ENCODE measurements around the gene C5orf63.

Gene C5orf63

GRCh38 chr5:127092690-127093089 is 19.4 kb upstream of the C5orf63 start:
- Histone ChIP-seq H3K36me3 (ENCODE audit: insufficient read depth, low read length) (no peaks in the 10 kb centered on the region), H3K9ac (ENCODE audit: low read depth, low read length) (no peak overlapping the region), H3K27me3 (ENCODE audit: insufficient read depth, low read length) (no peaks in the 10 kb centered on the region), H3K4me3 (ENCODE audit: low read length) (no peak overlapping the region), H3K9me3 (ENCODE audit: insufficient read depth, low read depth, low read length) (no peaks in the 10 kb centered on the region), H3K4me1 (ENCODE audit: insufficient read depth, low read length) (peaks cover 52% of the 10 kb centered on the region), H3K27ac (ENCODE audit: low read depth, low read length) (no peak overlapping the region)
- 64% methylated on average over 3 of the region's 3 CpGs for WGBS

- no peaks in the 10 kb centered on the region for H3K27me3 ChIP-seq (ENCODE audit: insufficient read depth, low read length)
- H3K4me1 ChIP-seq (ENCODE audit: insufficient read depth, low read length) = peaks cover 18% of the 10 kb centered on the region
- no peaks in the 10 kb centered on the region for H3K36me3 ChIP-seq (ENCODE audit: insufficient read depth, low read length)
- no peak overlapping the region for H3K27ac ChIP-seq (ENCODE audit: low read depth, low read length)
- no peaks in the 10 kb centered on the region for H3K9me3 ChIP-seq (ENCODE audit: insufficient read depth, low read depth, low read length)
- no peak overlapping the region for H3K9ac ChIP-seq (ENCODE audit: low read depth, low read length)
- no peak overlapping the region for H3K4me3 ChIP-seq (ENCODE audit: low read length)
Observed at GRCh38 chr5:127089191-127089590, 15.9 kb upstream of the C5orf63 start.

DNA sequence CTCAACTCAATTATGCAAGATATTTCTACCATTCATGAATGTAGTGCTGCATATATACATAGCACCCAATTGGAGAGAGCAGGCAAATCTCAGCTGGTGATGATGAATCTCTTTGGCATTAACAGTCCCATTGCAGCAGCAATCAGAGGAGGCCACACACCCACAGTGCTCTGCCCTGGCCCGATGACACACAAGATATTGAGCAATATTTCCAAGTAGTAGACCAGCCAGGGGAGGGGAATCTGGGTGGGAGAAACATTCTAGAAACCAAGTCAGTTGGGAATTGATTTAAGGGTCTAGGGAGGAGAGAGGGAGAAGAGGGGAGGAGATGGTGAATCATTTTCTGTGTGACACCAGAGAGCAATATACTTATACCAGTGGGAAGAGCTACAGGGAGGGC is 14.9 kb upstream of the C5orf63 start:
- peaks cover 17% of the 10 kb centered on the region for H3K4me1 ChIP-seq (ENCODE audit: insufficient read depth, low read length)
- H3K4me3 ChIP-seq (ENCODE audit: low read length) = no peak overlapping the region
- no peaks in the 10 kb centered on the region for H3K27me3 ChIP-seq (ENCODE audit: insufficient read depth, low read length)
- 100% methylated on average over 1 of the region's 1 CpG for WGBS
- no peak overlapping the region for H3K27ac ChIP-seq (ENCODE audit: low read depth, low read length)
- H3K9me3 ChIP-seq (ENCODE audit: insufficient read depth, low read depth, low read length) = no peaks in the 10 kb centered on the region
- H3K9ac ChIP-seq (ENCODE audit: low read depth, low read length) = no peak overlapping the region
- H3K36me3 ChIP-seq (ENCODE audit: insufficient read depth, low read length) = no peaks in the 10 kb centered on the region

GRCh38 chr5:127086589-127086988 is 13.3 kb upstream of the C5orf63 start:
- 96% methylated on average over 2 of the region's 2 CpGs for WGBS
- Histone ChIP-seq H3K36me3 (ENCODE audit: insufficient read depth, low read length) (no peaks in the 10 kb centered on the region), H3K9ac (ENCODE audit: low read depth, low read length) (no peak overlapping the region), H3K27ac (ENCODE audit: low read depth, low read length) (no peak overlapping the region), H3K4me3 (ENCODE audit: low read length) (no peak overlapping the region), H3K27me3 (ENCODE audit: insufficient read depth, low read length) (no peaks in the 10 kb centered on the region), H3K4me1 (ENCODE audit: insufficient read depth, low read length) (peaks cover 12% of the 10 kb centered on the region), H3K9me3 (ENCODE audit: insufficient read depth, low read depth, low read length) (no peaks in the 10 kb centered on the region)

DNA sequence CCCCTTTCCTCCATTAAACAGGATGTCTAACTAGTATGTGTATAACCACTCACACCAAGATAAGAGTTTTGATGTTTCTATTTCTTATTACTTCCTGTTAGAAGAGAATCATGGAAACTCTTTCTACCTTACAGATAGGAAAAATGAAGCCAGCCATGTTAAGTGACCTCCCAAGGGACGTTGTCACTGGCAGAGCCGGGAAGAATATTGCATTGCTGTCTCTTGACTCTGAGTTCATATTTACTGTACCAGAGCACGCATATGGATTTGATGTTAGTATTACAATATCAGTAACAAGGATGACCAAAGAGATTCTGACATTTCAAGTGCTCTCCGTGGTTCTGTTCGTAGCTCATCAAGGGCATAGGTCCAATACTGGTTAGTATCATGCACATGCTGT is 12.5 kb upstream of the C5orf63 start:
- no peak overlapping the region for H3K27ac ChIP-seq (ENCODE audit: low read depth, low read length)
- H3K4me3 ChIP-seq (ENCODE audit: low read length) = no peak overlapping the region
- no peaks in the 10 kb centered on the region for H3K9me3 ChIP-seq (ENCODE audit: insufficient read depth, low read depth, low read length)
- WGBS = 95% methylated on average over 5 of the region's 5 CpGs
- peaks cover 14% of the 10 kb centered on the region for H3K4me1 ChIP-seq (ENCODE audit: insufficient read depth, low read length)
- no peaks in the 10 kb centered on the region for H3K27me3 ChIP-seq (ENCODE audit: insufficient read depth, low read length)
- H3K36me3 ChIP-seq (ENCODE audit: insufficient read depth, low read length) = no peaks in the 10 kb centered on the region
- H3K9ac ChIP-seq (ENCODE audit: low read depth, low read length) = no peak overlapping the region

GRCh38 chr5:127085371-127085770 is 12.1 kb upstream of the C5orf63 start:
- WGBS = 92% methylated on average over 2 of the region's 2 CpGs
- Histone ChIP-seq H3K36me3 (ENCODE audit: insufficient read depth, low read length) (no peaks in the 10 kb centered on the region), H3K27ac (ENCODE audit: low read depth, low read length) (no peak overlapping the region)

DNA sequence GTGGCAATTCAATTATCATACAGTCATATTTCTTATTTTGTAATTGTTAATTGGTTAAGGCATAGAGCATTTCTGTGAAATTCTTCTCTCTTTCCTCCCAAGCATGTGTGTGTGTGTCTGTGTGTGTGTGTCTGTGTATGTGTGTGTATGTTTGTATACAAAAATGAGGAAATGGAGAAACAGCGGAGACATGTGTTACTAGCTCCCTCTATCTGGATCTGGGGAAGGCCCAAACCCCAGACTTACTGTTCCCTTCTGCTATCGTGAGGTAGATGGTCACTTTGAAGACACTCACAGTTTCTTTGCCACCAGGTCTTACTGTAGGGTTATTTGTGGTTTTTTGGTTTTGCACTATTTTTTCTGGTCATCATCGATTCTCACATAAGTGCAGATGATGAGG is 11.4 kb upstream of the C5orf63 start:
- H3K4me3 ChIP-seq (ENCODE audit: low read length) = no peak overlapping the region
- WGBS = 91% methylated on average over 3 of the region's 3 CpGs
- no peaks in the 10 kb centered on the region for H3K36me3 ChIP-seq (ENCODE audit: insufficient read depth, low read length)
- H3K27me3 ChIP-seq (ENCODE audit: insufficient read depth, low read length) = no peaks in the 10 kb centered on the region
- peaks cover 26% of the 10 kb centered on the region for H3K4me1 ChIP-seq (ENCODE audit: insufficient read depth, low read length)
- no peaks in the 10 kb centered on the region for H3K9me3 ChIP-seq (ENCODE audit: insufficient read depth, low read depth, low read length)
- H3K9ac ChIP-seq (ENCODE audit: low read depth, low read length) = no peak overlapping the region
- H3K27ac ChIP-seq (ENCODE audit: low read depth, low read length) = no peak overlapping the region

More at GRCh38 chr5:127085371-127085770, 12.1 kb upstream of the C5orf63 start:
- H3K9me3 ChIP-seq (ENCODE audit: insufficient read depth, low read depth, low read length) = no peaks in the 10 kb centered on the region
- H3K27me3 ChIP-seq (ENCODE audit: insufficient read depth, low read length) = no peaks in the 10 kb centered on the region
- no peak overlapping the region for H3K4me3 ChIP-seq (ENCODE audit: low read length)
- no peak overlapping the region for H3K9ac ChIP-seq (ENCODE audit: low read depth, low read length)
- H3K4me1 ChIP-seq (ENCODE audit: insufficient read depth, low read length) = peaks cover 19% of the 10 kb centered on the region

GRCh38 chr5:127083711-127084110 is 10.4 kb upstream of the C5orf63 start:
- peaks cover 22% of the 10 kb centered on the region for H3K4me1 ChIP-seq (ENCODE audit: insufficient read depth, low read length)
- H3K36me3 ChIP-seq (ENCODE audit: insufficient read depth, low read length) = no peaks in the 10 kb centered on the region
- WGBS = 96% methylated on average over 2 of the region's 2 CpGs
- no peak overlapping the region for H3K4me3 ChIP-seq (ENCODE audit: low read length)
- H3K9me3 ChIP-seq (ENCODE audit: insufficient read depth, low read depth, low read length) = no peaks in the 10 kb centered on the region
- H3K27ac ChIP-seq (ENCODE audit: low read depth, low read length) = no peak overlapping the region
- no peak overlapping the region for H3K9ac ChIP-seq (ENCODE audit: low read depth, low read length)
- H3K27me3 ChIP-seq (ENCODE audit: insufficient read depth, low read length) = no peaks in the 10 kb centered on the region

- H3K27ac ChIP-seq (ENCODE audit: low read depth, low read length) = no peak overlapping the region
- H3K27me3 ChIP-seq (ENCODE audit: insufficient read depth, low read length) = no peaks in the 10 kb centered on the region
- no peaks in the 10 kb centered on the region for H3K9me3 ChIP-seq (ENCODE audit: insufficient read depth, low read depth, low read length)
- no peak overlapping the region for H3K4me3 ChIP-seq (ENCODE audit: low read length)
- WGBS = 26% methylated on average over 8 of the region's 9 CpGs
- no peaks in the 10 kb centered on the region for H3K36me3 ChIP-seq (ENCODE audit: insufficient read depth, low read length)
- no peak overlapping the region for H3K9ac ChIP-seq (ENCODE audit: low read depth, low read length)
- H3K4me1 ChIP-seq (ENCODE audit: insufficient read depth, low read length) = peaks cover 46% of the 10 kb centered on the region
Observed at GRCh38 chr5:127079994-127080491, 6.7 kb upstream of the C5orf63 start.

GRCh38 chr5:127077366-127077765 is 4.1 kb upstream of the C5orf63 start:
- Histone ChIP-seq H3K36me3 (ENCODE audit: insufficient read depth, low read length) (no peaks in the 10 kb centered on the region), H3K27ac (ENCODE audit: low read depth, low read length) (peak overlapping the region; percentile 24; the same call in 1 of the 2 replicates), H3K9me3 (ENCODE audit: insufficient read depth, low read depth, low read length) (no peaks in the 10 kb centered on the region), H3K4me3 (ENCODE audit: low read length) (no peak overlapping the region), H3K4me1 (ENCODE audit: insufficient read depth, low read length) (peaks cover 42% of the 10 kb centered on the region), H3K9ac (ENCODE audit: low read depth, low read length) (no peak overlapping the region), H3K27me3 (ENCODE audit: insufficient read depth, low read length) (no peaks in the 10 kb centered on the region)
- 69% methylated on average over 1 of the region's 1 CpG for WGBS

DNA sequence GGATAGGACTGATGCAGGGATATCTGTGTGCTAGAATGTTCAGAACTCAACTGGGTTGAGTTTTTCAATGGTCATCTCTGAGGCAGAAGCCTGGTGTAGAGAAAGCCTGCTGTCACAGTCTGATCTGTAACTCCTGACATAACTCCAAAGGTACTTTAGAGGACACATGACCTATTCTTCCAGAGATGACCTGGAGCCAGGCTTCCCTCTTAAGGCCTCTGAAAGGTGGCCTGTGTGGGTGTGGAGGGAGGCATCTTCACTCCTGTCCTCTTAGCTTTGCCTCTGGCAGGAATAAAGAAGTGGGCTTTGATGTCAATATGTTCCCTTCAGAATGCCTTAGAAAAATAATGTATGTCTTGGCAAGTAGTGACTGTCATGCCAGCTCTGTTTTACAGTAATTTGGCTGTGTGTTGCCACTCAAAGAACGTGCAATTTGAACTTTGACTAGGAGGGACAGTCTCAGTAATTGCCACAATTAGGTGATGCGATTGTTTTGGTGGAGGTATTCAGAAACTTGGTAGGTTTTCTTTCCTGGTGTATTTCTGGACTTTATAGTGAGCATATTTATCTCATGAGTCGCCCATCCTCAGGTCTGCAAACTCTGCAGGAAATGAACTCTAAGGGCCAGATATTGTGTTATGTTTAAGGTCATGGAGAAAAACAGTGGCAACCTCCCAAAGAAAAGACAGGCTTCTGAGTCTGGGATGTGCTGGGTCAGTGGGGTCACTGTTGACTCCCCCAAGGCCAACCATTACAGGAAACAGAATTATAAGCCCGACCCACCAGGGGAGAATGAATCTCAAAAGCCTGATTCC is 3.2 kb upstream of the C5orf63 start:
- 36% methylated on average over 4 of the region's 4 CpGs for WGBS
- Histone ChIP-seq H3K9me3 (ENCODE audit: insufficient read depth, low read depth, low read length) (no peaks in the 10 kb centered on the region), H3K9ac (ENCODE audit: low read depth, low read length) (no peak overlapping the region), H3K4me3 (ENCODE audit: low read length) (no peak overlapping the region), H3K36me3 (ENCODE audit: insufficient read depth, low read length) (no peaks in the 10 kb centered on the region), H3K27ac (ENCODE audit: low read depth, low read length) (peak overlapping the region; percentile 34; the same call in 1 of the 2 replicates), H3K27me3 (ENCODE audit: insufficient read depth, low read length) (no peaks in the 10 kb centered on the region), H3K4me1 (ENCODE audit: insufficient read depth, low read length) (peaks cover 42% of the 10 kb centered on the region)

All from HUES64 (cell line).